Activated naive CD4-positive, alpha-beta T cell treated with anti-CD3 and anti-CD28 coated beads, Interleukin-2, amount 50 U/mL, for 72 hours (primary cell): ENCODE data around the gene NRK. TPM values are rescaled to one million over a fixed set of nuclear protein-coding genes. Genes with fewer than 3 reads are reported as not detected.
"Not testable (repeated sequence)": the region's sequence is repeated elsewhere in the genome, so short reads cannot be mapped to it uniquely, and the experiment has no call there.

ENCODE experiments used
- ATAC-seq, 2 donors: fragments of 150-1000 bp; cut with Tn5 transposase; 2 replicates each; pipeline ENCODE4 v1.10.0; 2021; ENCODE audit warnings: mild to moderate bottlenecking in 2 of 2, moderate library complexity in 2 of 2
- DNase-seq, 2 donors: peaks; one replicate each; pipeline ENCODE4 v3.0.0; 2021 to 2022; ENCODE audit warnings: low spot score in 2 of 2
- H3K27ac Mint-ChIP-seq, 2 donors: one replicate each; pipeline ENCODE4 v1.8.0; 2022; ENCODE audit warnings: mild to moderate bottlenecking in 2 of 2, mixed read lengths in 2 of 2
- H3K36me3 Mint-ChIP-seq, 2 donors: one replicate each; pipeline ENCODE4 v1.8.0; 2022; ENCODE audit warnings: mixed read lengths in 2 of 2
- H3K9me3 Mint-ChIP-seq, 2 donors: one replicate each; pipeline ENCODE4 v1.8.0; 2022; ENCODE audit warnings: mixed read lengths in 2 of 2
- total RNA-seq, 2 donors: library from RNA; stranded (reverse); gene quantifications; one replicate each; pipeline ENCODE4 v1.2.3, GENCODE V29; 2022

Gene NRK, protein sequence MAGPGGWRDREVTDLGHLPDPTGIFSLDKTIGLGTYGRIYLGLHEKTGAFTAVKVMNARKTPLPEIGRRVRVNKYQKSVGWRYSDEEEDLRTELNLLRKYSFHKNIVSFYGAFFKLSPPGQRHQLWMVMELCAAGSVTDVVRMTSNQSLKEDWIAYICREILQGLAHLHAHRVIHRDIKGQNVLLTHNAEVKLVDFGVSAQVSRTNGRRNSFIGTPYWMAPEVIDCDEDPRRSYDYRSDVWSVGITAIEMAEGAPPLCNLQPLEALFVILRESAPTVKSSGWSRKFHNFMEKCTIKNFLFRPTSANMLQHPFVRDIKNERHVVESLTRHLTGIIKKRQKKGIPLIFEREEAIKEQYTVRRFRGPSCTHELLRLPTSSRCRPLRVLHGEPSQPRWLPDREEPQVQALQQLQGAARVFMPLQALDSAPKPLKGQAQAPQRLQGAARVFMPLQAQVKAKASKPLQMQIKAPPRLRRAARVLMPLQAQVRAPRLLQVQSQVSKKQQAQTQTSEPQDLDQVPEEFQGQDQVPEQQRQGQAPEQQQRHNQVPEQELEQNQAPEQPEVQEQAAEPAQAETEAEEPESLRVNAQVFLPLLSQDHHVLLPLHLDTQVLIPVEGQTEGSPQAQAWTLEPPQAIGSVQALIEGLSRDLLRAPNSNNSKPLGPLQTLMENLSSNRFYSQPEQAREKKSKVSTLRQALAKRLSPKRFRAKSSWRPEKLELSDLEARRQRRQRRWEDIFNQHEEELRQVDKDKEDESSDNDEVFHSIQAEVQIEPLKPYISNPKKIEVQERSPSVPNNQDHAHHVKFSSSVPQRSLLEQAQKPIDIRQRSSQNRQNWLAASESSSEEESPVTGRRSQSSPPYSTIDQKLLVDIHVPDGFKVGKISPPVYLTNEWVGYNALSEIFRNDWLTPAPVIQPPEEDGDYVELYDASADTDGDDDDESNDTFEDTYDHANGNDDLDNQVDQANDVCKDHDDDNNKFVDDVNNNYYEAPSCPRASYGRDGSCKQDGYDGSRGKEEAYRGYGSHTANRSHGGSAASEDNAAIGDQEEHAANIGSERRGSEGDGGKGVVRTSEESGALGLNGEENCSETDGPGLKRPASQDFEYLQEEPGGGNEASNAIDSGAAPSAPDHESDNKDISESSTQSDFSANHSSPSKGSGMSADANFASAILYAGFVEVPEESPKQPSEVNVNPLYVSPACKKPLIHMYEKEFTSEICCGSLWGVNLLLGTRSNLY (N-terminal part only)
- not detected for total RNA-seq

DNA sequence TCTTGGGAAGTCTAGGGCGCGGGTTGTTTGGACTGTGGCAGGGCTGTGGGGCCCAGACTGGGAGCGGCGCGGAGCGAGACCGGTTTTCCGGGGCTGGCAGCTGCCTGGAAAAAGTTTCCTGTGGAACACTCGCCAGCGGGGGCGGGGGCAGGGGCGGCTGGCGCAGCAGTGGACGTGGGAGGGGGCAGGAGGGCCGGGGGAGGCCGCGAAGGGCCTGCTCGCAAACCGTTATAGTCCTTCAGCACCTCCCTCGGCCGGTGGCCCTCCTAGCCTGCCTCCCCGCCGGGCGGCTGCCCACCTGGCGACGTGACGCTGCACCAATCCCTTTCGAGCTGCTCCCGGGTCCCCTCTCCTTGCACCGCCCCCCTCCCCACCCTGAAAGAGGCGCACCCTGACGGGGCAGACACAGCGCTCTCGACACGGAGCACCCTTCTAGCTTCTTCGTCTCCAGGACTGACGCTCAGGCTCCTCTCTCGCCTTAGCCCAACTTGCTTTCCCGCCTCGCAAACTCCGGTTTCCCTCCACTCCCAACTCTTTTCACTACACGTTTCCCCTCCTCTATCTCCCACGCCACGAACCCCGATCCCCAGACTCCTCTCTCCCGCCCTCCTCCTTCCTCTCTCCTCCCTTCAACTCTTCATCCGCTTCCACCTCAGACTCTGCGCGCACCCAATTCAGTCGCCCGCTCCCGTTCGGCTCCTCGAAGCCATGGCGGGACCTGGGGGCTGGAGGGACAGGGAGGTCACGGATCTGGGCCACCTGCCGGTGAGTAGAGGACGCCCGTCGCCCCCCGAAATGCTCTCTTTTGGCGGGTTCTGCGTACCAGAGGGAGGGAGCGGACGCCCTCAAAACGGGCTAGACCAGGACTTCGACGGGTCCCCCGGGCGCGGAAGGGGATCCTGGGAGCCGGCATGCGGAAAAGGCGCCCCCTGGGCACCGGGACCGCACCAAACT is at the start of gene NRK:
TSS of gene NRK (plus strand) at position 402 of the 954 bp plus-strand sequence. CDS start at position 709, 307 bp downstream.
- Mint-ChIP-seq H3K36me3 (peaks cover 7% of the 10 kb centered on the region in 2 donors), H3K27ac (no peak within 1 kb of the TSS), H3K9me3 (no peaks in the 10 kb centered on the region)
- DNase-seq (no peak), ATAC-seq (no peak)

- no peak for ATAC-seq
- no peaks in the 10 kb centered on the region for H3K36me3 Mint-ChIP-seq
- H3K27ac Mint-ChIP-seq = no peak overlapping the region
- H3K9me3 Mint-ChIP-seq = peaks cover 0 to 3% of the 10 kb centered on the region in 2 donors
- DNase-seq = no peak
Observed at GRCh38 chrX:105773801-105774200, 48.5 kb upstream of the NRK start.

DNA sequence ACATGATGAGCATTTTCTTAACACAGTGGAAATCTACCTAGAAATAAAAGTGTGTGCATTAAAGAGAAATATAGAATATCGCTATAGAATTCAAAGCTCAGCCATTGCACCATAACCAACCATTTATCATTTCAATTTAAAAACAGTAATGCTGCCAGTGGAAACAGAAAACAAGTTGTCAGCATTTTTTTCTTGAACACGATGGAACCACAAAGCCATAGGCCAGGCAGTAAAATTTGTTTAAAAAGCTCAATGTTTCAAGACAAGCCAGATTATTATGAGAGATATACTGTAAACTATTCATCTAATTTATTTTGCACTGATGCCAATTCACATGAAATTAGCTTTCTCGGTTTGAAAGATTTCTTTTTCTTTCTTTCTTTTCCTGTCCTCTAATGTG is 46.7 kb upstream of the NRK start:
- peaks cover 0 to 3% of the 10 kb centered on the region in 2 donors for H3K9me3 Mint-ChIP-seq
- H3K27ac Mint-ChIP-seq = no peak overlapping the region
- ATAC-seq (no peak), DNase-seq (no peak)
- no peaks in the 10 kb centered on the region for H3K36me3 Mint-ChIP-seq

DNA sequence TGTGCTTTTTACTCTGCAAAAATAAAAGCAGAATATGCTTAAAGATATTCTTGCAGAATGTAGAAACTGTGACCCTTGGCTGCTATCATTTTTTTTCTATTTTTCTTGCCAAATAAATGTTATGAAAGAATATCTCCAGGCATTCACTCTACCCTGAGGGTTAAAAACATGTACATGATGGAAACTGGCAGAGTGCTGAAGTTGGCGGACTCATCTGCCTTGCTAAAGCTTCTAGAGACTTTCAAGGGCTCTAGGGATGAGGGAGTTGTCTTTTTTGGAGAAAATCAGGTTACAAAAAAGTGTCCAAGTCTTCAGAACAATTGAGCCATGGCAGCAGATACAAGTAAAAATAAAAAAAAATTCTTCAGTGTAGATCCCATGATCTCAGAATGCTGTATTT is 40.5 kb upstream of the NRK start:
- Mint-ChIP-seq H3K9me3 (no peaks in the 10 kb centered on the region), H3K36me3 (no peaks in the 10 kb centered on the region), H3K27ac (no peak overlapping the region)
- ATAC-seq (no peak), DNase-seq (no peak)

DNA sequence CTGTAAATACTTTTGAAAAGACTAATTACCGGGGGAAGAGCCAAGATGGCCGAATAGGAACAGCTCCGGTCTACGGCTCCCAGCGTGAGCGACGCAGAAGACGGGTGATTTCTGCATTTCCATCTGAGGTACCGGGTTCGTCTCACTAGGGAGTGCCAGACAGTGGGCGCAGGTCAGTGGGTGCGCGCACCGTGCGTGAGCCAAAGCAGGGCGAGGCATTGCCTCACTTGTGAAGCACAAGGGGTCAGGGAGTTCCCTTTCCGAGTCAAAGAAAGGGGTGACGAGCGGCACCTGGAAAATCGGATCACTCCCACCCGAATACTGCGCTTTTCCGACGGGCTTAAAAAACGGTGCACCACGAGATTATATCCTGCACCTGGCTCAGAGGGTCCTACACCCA is 25.5 kb upstream of the NRK start:
- ATAC-seq = not testable (repeated sequence)

GRCh38 chrX:105803891-105804290 is 18.4 kb upstream of the NRK start:
- no peak for DNase-seq
- Mint-ChIP-seq H3K27ac (no peak overlapping the region), H3K36me3 (no peaks in the 10 kb centered on the region), H3K9me3 (peaks cover 4 to 6% of the 10 kb centered on the region in 2 donors)
- ATAC-seq = no peak

More for the DNA sequence above, 25.5 kb upstream of the NRK start:
- not testable (repeated sequence) for DNase-seq, H3K9me3 Mint-ChIP-seq, H3K27ac Mint-ChIP-seq, H3K36me3 Mint-ChIP-seq

DNA sequence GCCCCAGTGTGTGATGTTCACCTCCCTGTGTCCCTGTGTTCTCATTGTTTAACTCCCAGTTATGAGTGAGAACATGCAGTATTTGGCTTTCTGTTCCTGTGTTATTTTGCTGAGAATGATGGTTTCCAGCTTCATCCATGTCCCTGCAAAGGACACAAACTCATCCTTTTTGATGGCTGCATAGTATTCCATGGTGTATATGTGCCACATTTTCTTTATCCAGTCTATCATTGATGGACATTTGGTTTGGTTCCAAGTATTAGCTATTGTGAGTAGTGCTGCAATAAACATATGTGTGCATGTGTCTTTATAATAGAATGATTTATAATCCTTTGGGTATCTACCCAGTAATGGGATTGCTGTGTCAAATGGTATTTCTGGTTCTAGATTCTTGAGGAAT is 16.7 kb upstream of the NRK start:
- not testable (repeated sequence) for H3K27ac Mint-ChIP-seq, DNase-seq, H3K9me3 Mint-ChIP-seq, H3K36me3 Mint-ChIP-seq, ATAC-seq

DNA sequence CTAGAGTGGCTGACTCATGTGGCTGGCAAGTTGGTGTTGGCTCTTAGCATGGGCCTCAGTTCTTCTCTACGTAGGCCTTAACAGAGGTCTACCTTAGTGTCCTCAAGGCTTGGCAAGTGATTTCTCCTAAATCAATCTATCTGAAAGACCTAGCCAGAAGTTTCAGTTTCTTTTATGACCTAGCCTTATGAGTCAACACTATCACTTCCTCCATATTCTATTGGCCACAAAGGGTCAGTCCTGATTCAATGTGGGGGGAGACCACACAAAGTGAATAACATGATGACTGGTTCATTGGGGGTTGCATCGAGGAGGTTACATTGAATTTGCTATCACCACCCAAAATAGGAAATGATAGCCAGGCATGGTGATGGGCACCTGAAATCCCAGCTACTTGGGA is 5.8 kb upstream of the NRK start:
- Mint-ChIP-seq H3K9me3 (peaks cover 0 to 6% of the 10 kb centered on the region in 2 donors), H3K36me3 (peaks cover 7% of the 10 kb centered on the region in 2 donors), H3K27ac (no peak overlapping the region)
- no peak for DNase-seq
- ATAC-seq = no peak

- peaks cover 7% of the 10 kb centered on the region in 2 donors for H3K36me3 Mint-ChIP-seq
- H3K27ac Mint-ChIP-seq = no peak overlapping the region
- DNase-seq = no peak
Observed at GRCh38 chrX:105820247-105820646, 2.1 kb upstream of the NRK start.

GRCh38 chrX:105821471-105822121 is 743 bp upstream of the NRK start:
- no peak overlapping the region for H3K27ac Mint-ChIP-seq
- no peak for DNase-seq
- peaks cover 7% of the 10 kb centered on the region in 2 donors for H3K36me3 Mint-ChIP-seq
- no peaks in the 10 kb centered on the region for H3K9me3 Mint-ChIP-seq
- ATAC-seq = no peak

More at GRCh38 chrX:105820247-105820646, 2.1 kb upstream of the NRK start:
- ATAC-seq = no peak
- H3K9me3 Mint-ChIP-seq = peaks cover 0 to under 1% of the 10 kb centered on the region in 2 donors

- no peak overlapping the region for H3K27ac Mint-ChIP-seq
- H3K9me3 Mint-ChIP-seq = no peaks in the 10 kb centered on the region
- ATAC-seq (no peak), DNase-seq (no peak)
- H3K36me3 Mint-ChIP-seq = peaks cover 7% of the 10 kb centered on the region in 2 donors
Observed at GRCh38 chrX:105823092-105823455, 735 bp downstream of the NRK start.

- no peak overlapping the region for H3K27ac Mint-ChIP-seq
Observed at GRCh38 chrX:105829011-105829410, 6.7 kb downstream of the NRK start.

GRCh38 chrX:105837232-105837631 is 14.9 kb downstream of the NRK start:
- Mint-ChIP-seq H3K27ac (no peak overlapping the region), H3K36me3 (no peaks in the 10 kb centered on the region), H3K9me3 (peaks cover 0 to 6% of the 10 kb centered on the region in 2 donors)
- no peak for DNase-seq
- no peak for ATAC-seq

More at GRCh38 chrX:105829011-105829410, 6.7 kb downstream of the NRK start:
- Mint-ChIP-seq H3K36me3 (no peaks in the 10 kb centered on the region), H3K9me3 (no peaks in the 10 kb centered on the region)
- DNase-seq (no peak), ATAC-seq (no peak)

- DNase-seq (no peak), ATAC-seq (no peak)
- H3K27ac Mint-ChIP-seq = no peak overlapping the region
- H3K9me3 Mint-ChIP-seq = no peaks in the 10 kb centered on the region
- H3K36me3 Mint-ChIP-seq = no peaks in the 10 kb centered on the region
Observed at GRCh38 chrX:105845631-105846030, 23.3 kb downstream of the NRK start.

DNA sequence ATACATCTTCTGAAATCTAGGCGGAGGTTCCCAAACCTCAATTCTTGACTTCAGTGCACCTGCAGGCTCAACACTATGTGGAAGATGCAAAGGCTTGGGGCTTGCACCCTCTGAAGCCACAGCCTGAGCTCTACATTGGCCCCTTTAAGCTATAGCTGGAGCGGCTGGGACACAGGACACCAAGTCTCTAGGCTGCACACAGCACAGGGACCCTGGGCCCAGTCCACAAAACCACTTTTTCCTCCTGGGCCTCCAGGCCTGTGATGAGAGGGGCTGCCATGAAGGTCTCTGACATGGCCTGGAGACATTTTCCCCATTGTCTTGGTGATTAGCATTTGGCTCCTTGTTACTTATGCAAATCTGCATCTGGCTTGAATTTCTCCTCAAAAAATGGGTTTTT is 27.8 kb downstream of the NRK start:
- DNase-seq, ATAC-seq, H3K36me3 Mint-ChIP-seq, H3K27ac Mint-ChIP-seq, H3K9me3 Mint-ChIP-seq: not testable (repeated sequence)
